ENCODE results near the gene DCUN1D2. TPM values are rescaled to one million over a fixed set of nuclear protein-coding genes. Genes with fewer than 3 reads are reported as not detected.

DCUN1D2 gene
- total RNA-seq, 4 donors from 2014 or later = 18.7 to 28.4 (median 20.2) TPM

GRCh38 chr13:113479179-113479578 lies 11.3 kb downstream of the DCUN1D2 start:
- no peak overlapping the region for H3K27ac ChIP-seq
- 65 to 93% methylated on average over 3 to 4 of the region's 4 CpGs for WGBS, 2 donors (ENCODE audit: low coverage in 1 of 2)
- intact Hi-C loops (cut with DNase I; ENCODE audit: low total_unique reads) = no loop called here
- H3K9me3 ChIP-seq = no peaks in the 10 kb centered on the region
- H3K4me1 ChIP-seq = peaks cover 0 to 6% (median 0%) of the 10 kb centered on the region in 4 donors
- TF ChIP-seq EP300 (IDR thresholded peaks at IDR 0.05; ENCODE audit: low read depth) (no peak), CTCF (IDR thresholded peaks at IDR 0.05) (no peak), POLR2AphosphoS5 (IDR thresholded peaks at IDR 0.05) (no peak), POLR2A (IDR thresholded peaks at IDR 0.05) (no peak)
- H3K27me3 ChIP-seq = no peaks in the 10 kb centered on the region
- H3K36me3 ChIP-seq = peaks cover 0 to 31% (median 13%) of the 10 kb centered on the region in 4 donors
- in situ Hi-C loops (cut with MboI; ENCODE audit: low pct_ligation_motif_present in 1 of 4, low pct_unique_long_range_greater_than_20kb in 1 of 4, low sequenced_read_pairs in 3 of 4) = no loop called here
- DNase-seq = no peak
- no peak overlapping the region for H3K4me3 ChIP-seq

- Histone ChIP-seq H3K9me3 (no peaks in the 10 kb centered on the region), H3K27me3 (no peaks in the 10 kb centered on the region), H3K36me3 (peaks cover 0 to 31% (median 13%) of the 10 kb centered on the region in 4 donors), H3K27ac (no peak overlapping the region), H3K4me1 (peaks cover 0 to 6% (median 0%) of the 10 kb centered on the region in 4 donors), H3K4me3 (no peak overlapping the region)
- 96 to 100% methylated on average over 1 to 3 of the region's 3 CpGs for WGBS, 2 donors (ENCODE audit: low coverage in 1 of 2)
- no peak for TF ChIP-seq POLR2A (IDR thresholded peaks at IDR 0.05)
- TF ChIP-seq CTCF (IDR thresholded peaks at IDR 0.05) = no peak
- no peak for TF ChIP-seq EP300 (IDR thresholded peaks at IDR 0.05; ENCODE audit: low read depth)
- TF ChIP-seq POLR2AphosphoS5 (IDR thresholded peaks at IDR 0.05) = no peak
- intact Hi-C loops (cut with DNase I; ENCODE audit: low total_unique reads) = no loop called here
- DNase-seq = no peak
- in situ Hi-C loops (cut with MboI; ENCODE audit: low pct_ligation_motif_present in 1 of 4, low pct_unique_long_range_greater_than_20kb in 1 of 4, low sequenced_read_pairs in 3 of 4) = no loop called here
Observed at GRCh38 chr13:113477724-113478123, 12.8 kb downstream of the DCUN1D2 start.

- in situ Hi-C loops (cut with MboI; ENCODE audit: low pct_ligation_motif_present in 1 of 4, low pct_unique_long_range_greater_than_20kb in 1 of 4, low sequenced_read_pairs in 3 of 4) = no loop called here
- Histone ChIP-seq H3K27me3 (no peaks in the 10 kb centered on the region), H3K27ac (no peak overlapping the region), H3K9me3 (no peaks in the 10 kb centered on the region), H3K4me3 (no peak overlapping the region), H3K36me3 (peaks cover 0 to 31% (median 13%) of the 10 kb centered on the region in 4 donors), H3K4me1 (no peaks in the 10 kb centered on the region)
- TF ChIP-seq POLR2AphosphoS5 (IDR thresholded peaks at IDR 0.05) = no peak
- TF ChIP-seq CTCF (IDR thresholded peaks at IDR 0.05) = no peak
- 99% methylated on average over 7 of the region's 7 CpGs for WGBS, 2 donors (ENCODE audit: low coverage in 1 of 2)
- DNase-seq = no peak
- intact Hi-C loops (cut with DNase I; ENCODE audit: low total_unique reads) = no loop called here
Observed at GRCh38 chr13:113476811-113477210, 13.7 kb downstream of the DCUN1D2 start.

- no peaks in the 10 kb centered on the region for H3K27me3 ChIP-seq
- peaks cover 0 to 38% (median 13%) of the 10 kb centered on the region in 4 donors for H3K36me3 ChIP-seq
- H3K4me1 ChIP-seq = no peaks in the 10 kb centered on the region
- WGBS, 2 donors (ENCODE audit: low coverage in 1 of 2) = 96% methylated on average over 12 of the region's 12 CpGs; no CpG with 5 or more reads in 1 of the 2 donors
- intact Hi-C loops (cut with DNase I; ENCODE audit: low total_unique reads) (no loop called here), in situ Hi-C loops (cut with MboI; ENCODE audit: low pct_ligation_motif_present in 1 of 4, low pct_unique_long_range_greater_than_20kb in 1 of 4, low sequenced_read_pairs in 3 of 4) (no loop called here)
- no peaks in the 10 kb centered on the region for H3K9me3 ChIP-seq
- no peak for DNase-seq
- H3K4me3 ChIP-seq = no peak overlapping the region
- no peak overlapping the region for H3K27ac ChIP-seq
- TF ChIP-seq POLR2A (IDR thresholded peaks at IDR 0.05) (no peak), EP300 (IDR thresholded peaks at IDR 0.05; ENCODE audit: low read depth) (no peak), CTCF (IDR thresholded peaks at IDR 0.05) (no peak), POLR2AphosphoS5 (IDR thresholded peaks at IDR 0.05) (no peak)
Observed at GRCh38 chr13:113475911-113476310, 14.6 kb downstream of the DCUN1D2 start.

Data from transverse colon (tissue), 4 donors.